Esophagus squamous epithelium (tissue), 5 donors: ENCODE results near the gene KRTAP12-3. TPM values are rescaled to one million over a fixed set of nuclear protein-coding genes. Genes with fewer than 3 reads are reported as not detected.
"Not testable (repeated sequence)": the region's sequence is repeated elsewhere in the genome, so short reads cannot be mapped to it uniquely, and the experiment has no call there.

Source experiments
- DNase-seq: peaks from one replicate; lab custom pipeline; 2025; lab: John Stamatoyannopoulos, UW
- H3K27ac ChIP-seq, 4 donors: fragments of 200-600 bp; sonication (generic); one replicate each; pipeline ENCODE4 v1.5.1; 2016 to 2019; ENCODE audit warnings: mild to moderate bottlenecking in 1 of 4
- H3K27me3 ChIP-seq, 4 donors: fragments of 200-600 bp; sonication (generic); 1 replicate in 3 of 4; 2 replicates in 1 of 4; pipeline versions ENCODE4 v1.5.1 to v1.6.0; 2017 to 2021; ENCODE audit warnings: antibody characterized with exemption in 1 of 4
- H3K36me3 ChIP-seq, 3 donors: fragments of 200-600 bp; sonication (generic); one replicate each; pipeline ENCODE4 v1.5.1; 2016 to 2019
- H3K4me1 ChIP-seq, 3 donors: fragments of 200-600 bp; sonication (generic); one replicate each; pipeline ENCODE4 v1.5.1; 2017 to 2019
- H3K4me3 ChIP-seq, 4 donors: fragments of 200-600 bp; sonication (generic); 1 replicate in 3 of 4; 2 replicates in 1 of 4; pipeline ENCODE4 v1.5.1; 2016 to 2019; ENCODE audit warnings: mild to moderate bottlenecking in 2 of 4, moderate library complexity in 1 of 4
- H3K9me3 ChIP-seq, 3 donors: fragments of 200-600 bp; sonication (generic); one replicate each; pipeline ENCODE4 v1.5.1; 2016 to 2019
- CTCF ChIP-seq, 6 experiments: fragments of 450-650 bp in 4 of 6; fragments of 200-600 bp in 2 of 6; sonication (generic) in 2 of 6; IDR thresholded peaks; one replicate each; pipeline ENCODE4 v1.5.1; 2016 to 2019; ENCODE audit warnings: antibody characterized with exemption in 6 of 6, mild to moderate bottlenecking in 4 of 6, moderate library complexity in 4 of 6
- POLR2A ChIP-seq, 4 donors: fragments of 450-650 bp; IDR thresholded peaks; one replicate each; pipeline ENCODE4 v1.6.1; 2017; ENCODE audit warnings: antibody characterized with exemption in 4 of 4, mild to moderate bottlenecking in 4 of 4, moderate library complexity in 3 of 4
- WGBS, 2 donors: methylation state at CpG; one replicate each; pipeline ENCODE4 v1.1.5; 2018; 5-methylcytosine and 5-hydroxymethylcytosine counted together
- intact Hi-C: fragments of 100-400 bp; cut with DNase I; formaldehyde crosslinking; loops from one replicate; pipeline ENCODE4 v1.15.0; 2022
- total RNA-seq, 4 donors: library from RNA; depleted of rRNA; stranded (reverse); fragments of >200 nt; gene quantifications; one replicate each; pipeline ENCODE4 v1.1.0, GENCODE V29; 2016
- donor health status: DM: yes; HTN: yes; CAD: no.

Gene KRTAP12-3
- total RNA-seq, 4 donors from 2014 or later = not detected

GRCh38 chr21:44682580-44683151 lies 24.9 kb downstream of the KRTAP12-3 start:
- no peaks in the 10 kb centered on the region for H3K4me1 ChIP-seq
- no peak for DNase-seq
- H3K27me3 ChIP-seq = peaks cover 0 to 46% (median 0%) of the 10 kb centered on the region in 4 donors
- H3K36me3 ChIP-seq = no peaks in the 10 kb centered on the region
- 73 to 78% methylated on average over 10 to 13 of the region's 15 CpGs for WGBS, 2 donors
- H3K9me3 ChIP-seq = no peaks in the 10 kb centered on the region
- no peak for TF ChIP-seq POLR2A (IDR thresholded peaks at IDR 0.05)
- TF ChIP-seq CTCF (IDR thresholded peaks at IDR 0.05) = no peak
- intact Hi-C loops = no loop called here
- no peak overlapping the region for H3K27ac ChIP-seq
- no peak overlapping the region for H3K4me3 ChIP-seq

- peaks cover 0 to 58% (median 0%) of the 10 kb centered on the region in 4 donors for H3K27me3 ChIP-seq
- 64 to 91% methylated on average over 7 of the region's 7 CpGs for WGBS, 2 donors
- no peak for DNase-seq
Observed at GRCh38 chr21:44684077-44684476, 26.3 kb downstream of the KRTAP12-3 start.

GRCh38 chr21:44684483-44684882 lies 26.8 kb downstream of the KRTAP12-3 start:
- WGBS, 2 donors = 54 to 77% methylated on average over 6 of the region's 6 CpGs
- no peaks in the 10 kb centered on the region for H3K9me3 ChIP-seq
- no peak for TF ChIP-seq POLR2A (IDR thresholded peaks at IDR 0.05)
- no peak for TF ChIP-seq CTCF (IDR thresholded peaks at IDR 0.05)

More at GRCh38 chr21:44684077-44684476, 26.3 kb downstream of the KRTAP12-3 start:
- Histone ChIP-seq H3K4me3 (no peak overlapping the region), H3K27ac (no peak overlapping the region), H3K4me1 (no peaks in the 10 kb centered on the region), H3K9me3 (no peaks in the 10 kb centered on the region), H3K36me3 (no peaks in the 10 kb centered on the region)
- intact Hi-C loops = no loop called here
- TF ChIP-seq CTCF (IDR thresholded peaks at IDR 0.05) = no peak
- no peak for TF ChIP-seq POLR2A (IDR thresholded peaks at IDR 0.05)

GRCh38 chr21:44685050-44685449 lies 27.3 kb downstream of the KRTAP12-3 start:
- DNase-seq, H3K4me3 ChIP-seq, H3K4me1 ChIP-seq, H3K27ac ChIP-seq, intact Hi-C loops, H3K36me3 ChIP-seq, H3K9me3 ChIP-seq: not testable (repeated sequence)
- 94% methylated on average over 3 of the region's 6 CpGs; no CpG with 5 or more reads in 1 of the 2 donors for WGBS, 2 donors
- peaks cover 0 to 62% (median 0%) of the 10 kb centered on the region in 4 donors for H3K27me3 ChIP-seq

More at GRCh38 chr21:44684483-44684882, 26.8 kb downstream of the KRTAP12-3 start:
- H3K27me3 ChIP-seq = peaks cover 0 to 58% (median 0%) of the 10 kb centered on the region in 4 donors
- no peak for DNase-seq
- H3K4me3 ChIP-seq = no peak overlapping the region
- H3K36me3 ChIP-seq = no peaks in the 10 kb centered on the region
- no peaks in the 10 kb centered on the region for H3K4me1 ChIP-seq
- intact Hi-C loops = no loop called here
- H3K27ac ChIP-seq = no peak overlapping the region

GRCh38 chr21:44686000-44686781 lies 28.5 kb downstream of the KRTAP12-3 start:
- Histone ChIP-seq H3K36me3 (no peaks in the 10 kb centered on the region), H3K4me1 (no peaks in the 10 kb centered on the region), H3K27me3 (peaks cover 0 to 72% (median 0%) of the 10 kb centered on the region in 4 donors), H3K27ac (no peak overlapping the region), H3K4me3 (no peak overlapping the region), H3K9me3 (no peaks in the 10 kb centered on the region)
- 20 to 42% methylated on average over 5 of the region's 14 CpGs for WGBS, 2 donors
- TF ChIP-seq POLR2A (IDR thresholded peaks at IDR 0.05) (no peak), CTCF (IDR thresholded peaks at IDR 0.05) (no peak)
- intact Hi-C loops = no loop called here
- DNase-seq = no peak
